PC-9 (cell line): ENCODE results near the gene ARHGEF7. TPM values are rescaled to one million over a fixed set of nuclear protein-coding genes. Genes with fewer than 3 reads are reported as not detected.

Experiments used
- BruUV-seq: library from RNA; stranded (reverse); fragments of 400-500 nt; replicated peaks from 2 replicates; lab custom pipeline; 2021; lab: Mats Ljungman, UMichigan
- CTCF ChIA-PET: fragments of 300-600 bp; sonication (Branson Sonifier 250); formaldehyde crosslinking; loops from one replicate; lab custom pipeline; 2022; ENCODE audit warnings: antibody characterized with exemption; lab: Charles Lee
- POLR2A ChIA-PET: fragments of 300-600 bp; sonication (Branson Sonifier 250); formaldehyde crosslinking; loops from one replicate; lab custom pipeline; 2022; ENCODE audit warnings: antibody characterized with exemption; ENCODE audit not compliant: unreplicated experiment; lab: Charles Lee
- DNase-seq, 2 experiments: peaks; one replicate each; pipeline versions ENCODE4 v3.0.0 to v3.0.0-alpha.2; 2015 to 2022; ENCODE audit warnings: mixed read lengths in 1 of 2
- H2AFZ ChIP-seq: fragments of 200-600 bp; sonication (generic); 2 replicates; pipeline ENCODE4 v1.8.1; 2017; ENCODE audit warnings: antibody characterized with exemption
- H3F3A ChIP-seq: fragments of 200-600 bp; sonication (generic); 2 replicates; pipeline ENCODE4 v1.8.1; 2017; ENCODE audit warnings: antibody characterized with exemption, mild to moderate bottlenecking, low read depth; ENCODE audit not compliant: insufficient read depth
- H3K27ac ChIP-seq: fragments of 200-600 bp; sonication (generic); 2 replicates; pipeline ENCODE4 v1.6.1; 2016; ENCODE audit warnings: mixed run types
- H3K27me3 ChIP-seq: fragments of 200-600 bp; sonication (generic); 2 replicates; pipeline ENCODE4 v1.6.1; 2016; ENCODE audit warnings: low read depth, mixed run types; ENCODE audit not compliant: insufficient read depth
- H3K36me3 ChIP-seq: fragments of 200-600 bp; sonication (generic); 2 replicates; pipeline ENCODE4 v1.6.1; 2016; ENCODE audit warnings: low read depth, mixed run types
- H3K4me1 ChIP-seq: fragments of 200-600 bp; sonication (generic); replicated peaks from 2 replicates; pipeline ENCODE4 v1.6.1; 2016; ENCODE audit warnings: mixed run types; ENCODE audit not compliant: insufficient read depth
- H3K4me2 ChIP-seq: fragments of 200-600 bp; sonication (generic); 2 replicates; pipeline ENCODE4 v1.6.1; 2017; ENCODE audit warnings: mixed run types
- H3K4me3 ChIP-seq: fragments of 200-600 bp; sonication (generic); 2 replicates; pipeline ENCODE4 v1.6.1; 2016; ENCODE audit warnings: mixed run types
- H3K79me2 ChIP-seq: fragments of 200-600 bp; sonication (generic); 2 replicates; pipeline ENCODE4 v1.6.1; 2017; ENCODE audit warnings: low read depth, mixed run types
- H3K9me2 ChIP-seq: fragments of 200-600 bp; sonication (generic); 2 replicates; pipeline ENCODE4 v1.8.1; 2017; ENCODE audit warnings: mild to moderate bottlenecking; ENCODE audit not compliant: insufficient read depth
- H3K9me3 ChIP-seq: fragments of 200-600 bp; sonication (generic); 2 replicates; pipeline ENCODE4 v1.8.1; 2016; ENCODE audit warnings: low read depth; ENCODE audit not compliant: insufficient read depth
- H4K20me1 ChIP-seq: fragments of 200-600 bp; sonication (generic); 2 replicates; pipeline ENCODE4 v1.8.1; 2017; ENCODE audit not compliant: insufficient read depth
- CTCF ChIP-seq: fragments of 200-600 bp; sonication (generic); conservative IDR thresholded peaks from 2 replicates; pipeline ENCODE4 v1.6.1; 2017; ENCODE audit warnings: mixed run types, antibody characterized with exemption, mild to moderate bottlenecking, moderate library complexity
- EZH2 ChIP-seq: fragments of 200-600 bp; sonication (generic); IDR thresholded peaks from 2 replicates; pipeline ENCODE4 v1.8.0; 2017; ENCODE audit warnings: antibody characterized with exemption, low read depth
- intact Hi-C: fragments of 100-400 bp; cut with micrococcal nuclease; formaldehyde crosslinking; loops from one replicate; pipeline ENCODE4 v1.10.0; 2022; ENCODE audit not compliant: unreplicated experiment
- total RNA-seq: library from RNA; stranded (reverse); gene quantifications from 2 replicates; pipeline ENCODE4 v1.2.3, GENCODE V29; 2021

Gene ARHGEF7
- total RNA-seq, 1 experiment from 2014 or later, result 37.0 TPM

DNA sequence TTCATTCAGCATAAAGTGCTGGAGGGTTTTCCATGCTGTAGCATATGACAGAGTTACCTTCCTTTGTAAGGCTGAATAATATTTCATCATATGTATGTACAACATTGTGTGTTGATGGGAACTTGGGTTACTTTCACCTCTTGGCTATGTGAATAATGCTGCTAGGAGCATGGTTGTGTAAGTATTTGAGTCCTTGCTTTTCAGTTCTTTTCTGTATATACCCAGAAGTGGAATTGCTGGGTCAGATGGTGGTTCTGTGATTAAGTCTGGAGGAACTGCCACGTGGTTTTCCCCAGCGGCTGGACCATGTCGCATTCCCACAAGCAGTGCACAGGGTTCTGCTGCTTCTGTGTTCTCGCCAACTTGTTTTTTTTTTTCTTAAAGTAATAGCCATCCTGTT lies 104.2 kb downstream of the ARHGEF7 start:
- Histone ChIP-seq H3K36me3 (no peaks in the 10 kb centered on the region), H3F3A (peaks cover 14% of the 10 kb centered on the region; the same call in 1 of the 2 replicates), H3K9me2 (no peaks in the 10 kb centered on the region), H3K4me2 (no peak overlapping the region), H3K4me3 (no peak overlapping the region), H3K79me2 (peaks cover 24% of the 10 kb centered on the region), H3K27ac (no peak overlapping the region), H3K4me1 (no peaks in the 10 kb centered on the region), H4K20me1 (peaks cover 39% of the 10 kb centered on the region), H3K27me3 (no peaks in the 10 kb centered on the region), H2AFZ (no peak overlapping the region), H3K9me3 (no peaks in the 10 kb centered on the region)
- POLR2A ChIA-PET, result no interaction called here
- CTCF ChIA-PET, result no interaction called here
- no peak for TF ChIP-seq CTCF
- TF ChIP-seq EZH2, result no peak
- BruUV-seq, result no TSS peak
- intact Hi-C loops, result loop anchor here (5.0 kb wide), 1 partner anchor 997 kb away; no protein-coding TSS in a partner anchor
- DNase-seq, result no peak

- no peak overlapping the region for H2AFZ ChIP-seq
- no peaks in the 10 kb centered on the region for H3K9me3 ChIP-seq
- no peaks in the 10 kb centered on the region for H3K27me3 ChIP-seq
- H3K9me2 ChIP-seq, result no peaks in the 10 kb centered on the region
- no peaks in the 10 kb centered on the region for H3K4me1 ChIP-seq
- H3K79me2 ChIP-seq, result peaks cover 27% of the 10 kb centered on the region
- BruUV-seq, result no TSS peak
- no peak overlapping the region for H3K4me2 ChIP-seq
- CTCF ChIA-PET, result no interaction called here
- intact Hi-C loops, result loop anchor here (5.0 kb wide), 2 partner anchors 68 to 998 kb away; no protein-coding TSS in a partner anchor
- POLR2A ChIA-PET, result interaction anchor here (0.5 kb wide), 1 partner anchor 9 kb away, joined by 3 read pairs; no protein-coding TSS in a partner anchor
- peaks cover 41% of the 10 kb centered on the region for H4K20me1 ChIP-seq
- no peaks in the 10 kb centered on the region for H3K36me3 ChIP-seq
- H3F3A ChIP-seq, result peaks cover 14% of the 10 kb centered on the region; the same call in 1 of the 2 replicates
- TF ChIP-seq EZH2 (no peak), CTCF (no peak)
- H3K4me3 ChIP-seq, result no peak overlapping the region
- no peak for DNase-seq
- no peak overlapping the region for H3K27ac ChIP-seq
Observed at GRCh38 chr13:111219950-111220349, 104.8 kb downstream of the ARHGEF7 start.

GRCh38 chr13:111225166-111225565 lies 110.1 kb downstream of the ARHGEF7 start:
- H3K27ac ChIP-seq, result no peak overlapping the region
- no peak for DNase-seq
- BruUV-seq, result no TSS peak
- no peaks in the 10 kb centered on the region for H3K4me1 ChIP-seq
- no peak for TF ChIP-seq CTCF
- no peak for TF ChIP-seq EZH2
- no peak overlapping the region for H2AFZ ChIP-seq
- no peaks in the 10 kb centered on the region for H3K36me3 ChIP-seq
- POLR2A ChIA-PET, result no interaction called here
- no peaks in the 10 kb centered on the region for H3K9me3 ChIP-seq
- H3F3A ChIP-seq, result peaks cover 14% of the 10 kb centered on the region; the same call in 1 of the 2 replicates
- peaks cover 41% of the 10 kb centered on the region for H4K20me1 ChIP-seq
- H3K9me2 ChIP-seq, result no peaks in the 10 kb centered on the region
- H3K4me2 ChIP-seq, result no peak overlapping the region
- CTCF ChIA-PET, result no interaction called here
- 0 out of 2 replicates have a peak, but pooled peaks cover 9% of the 10 kb centered on the region for H3K79me2 ChIP-seq
- no peak overlapping the region for H3K4me3 ChIP-seq
- intact Hi-C loops, result no loop called here
- H3K27me3 ChIP-seq, result no peaks in the 10 kb centered on the region
